Endothelial cell of hepatic sinusoid (primary cell): ENCODE results near the gene KRT71.

Experiments used
- in situ Hi-C: cut with HindIII; loops from 2 replicates; pipeline ENCODE4 v1.10.0; 2017; ENCODE audit warnings: low sequenced_read_pairs

Gene KRT71

GRCh38 chr12:52552681-52553195 lies at the start of gene KRT71:
Gene KRT71 (minus strand): TSS chr12:52553145. CDS start chr12:52553077, 68 bp downstream.
- in situ Hi-C loops: no loop called here

- in situ Hi-C loops: no loop called here
These were observed 49.6 kb upstream of the KRT71 start for GRCh38 chr12:52602552-52602951.

- in situ Hi-C loops: no loop called here
These were observed 48.7 kb upstream of the KRT71 start for GRCh38 chr12:52601671-52602070.

- in situ Hi-C loops: no loop called here
These were observed 48.1 kb upstream of the KRT71 start, which contains the start of gene KRT72 for GRCh38 chr12:52600941-52601481. Gene KRT72 (minus strand): TSS chr12:52601463. CDS start chr12:52601452, 11 bp downstream.

GRCh38 chr12:52600475-52600874 lies 47.5 kb upstream of the KRT71 start:
- in situ Hi-C loops: no loop called here

- in situ Hi-C loops: no loop called here
These were observed 47.1 kb upstream of the KRT71 start for GRCh38 chr12:52600071-52600470.

- in situ Hi-C loops: loop anchor here (25.0 kb wide), 2 partner anchors 263 to 388 kb away; no protein-coding TSS in a partner anchor
These were observed 46.0 kb upstream of the KRT71 start for GRCh38 chr12:52598966-52599365.

GRCh38 chr12:52594237-52594636 lies 41.3 kb upstream of the KRT71 start:
- in situ Hi-C loops: loop anchor here (25.0 kb wide), 2 partner anchors 268 to 393 kb away; no protein-coding TSS in a partner anchor

- in situ Hi-C loops: loop anchor here (25.0 kb wide), 2 partner anchors 271 to 396 kb away; no protein-coding TSS in a partner anchor
These were observed 38.6 kb upstream of the KRT71 start for GRCh38 chr12:52591521-52591920.

- in situ Hi-C loops: loop anchor here (25.0 kb wide), 2 partner anchors 272 to 397 kb away; no protein-coding TSS in a partner anchor
These were observed 37.1 kb upstream of the KRT71 start for GRCh38 chr12:52590021-52590420.

- in situ Hi-C loops: loop anchor here (25.0 kb wide), 2 partner anchors 275 to 400 kb away; no protein-coding TSS in a partner anchor
These were observed 34.6 kb upstream of the KRT71 start for GRCh38 chr12:52587563-52587962.

- in situ Hi-C loops: loop anchor here (25.0 kb wide), 2 partner anchors 276 to 401 kb away; no protein-coding TSS in a partner anchor
These were observed 33.0 kb upstream of the KRT71 start for GRCh38 chr12:52585946-52586345.

- in situ Hi-C loops: loop anchor here (25.0 kb wide), 2 partner anchors 277 to 402 kb away; no protein-coding TSS in a partner anchor
These were observed 32.1 kb upstream of the KRT71 start for GRCh38 chr12:52585066-52585465.

GRCh38 chr12:52584156-52584682 lies 31.3 kb upstream of the KRT71 start:
- in situ Hi-C loops: loop anchor here (25.0 kb wide), 2 partner anchors 278 to 403 kb away; no protein-coding TSS in a partner anchor

GRCh38 chr12:52582971-52583456 lies 30.1 kb upstream of the KRT71 start:
- in situ Hi-C loops: loop anchor here (25.0 kb wide), 2 partner anchors 279 to 404 kb away; no protein-coding TSS in a partner anchor

- in situ Hi-C loops: loop anchor here (25.0 kb wide), 2 partner anchors 280 to 405 kb away; no protein-coding TSS in a partner anchor
These were observed 29.5 kb upstream of the KRT71 start for GRCh38 chr12:52582486-52582885.

GRCh38 chr12:52581481-52581880 lies 28.5 kb upstream of the KRT71 start:
- in situ Hi-C loops: loop anchor here (25.0 kb wide), 2 partner anchors 281 to 406 kb away; no protein-coding TSS in a partner anchor

GRCh38 chr12:52581066-52581465 lies 28.1 kb upstream of the KRT71 start:
- in situ Hi-C loops: loop anchor here (25.0 kb wide), 2 partner anchors 281 to 406 kb away; no protein-coding TSS in a partner anchor

- in situ Hi-C loops: loop anchor here (25.0 kb wide), 2 partner anchors 282 to 407 kb away; no protein-coding TSS in a partner anchor
These were observed 27.6 kb upstream of the KRT71 start for GRCh38 chr12:52580496-52580895.

- in situ Hi-C loops: loop anchor here (25.0 kb wide), 2 partner anchors 283 to 408 kb away; no protein-coding TSS in a partner anchor
These were observed 26.8 kb upstream of the KRT71 start for GRCh38 chr12:52579468-52580465.
